Endothelial cell (in vitro differentiated cells): ENCODE results near the gene IFIT1. TPM values are rescaled to one million over a fixed set of nuclear protein-coding genes. Genes with fewer than 3 reads are reported as not detected.
"Not testable (repeated sequence)": the region's sequence is repeated elsewhere in the genome, so short reads cannot be mapped to it uniquely, and the experiment has no call there.

Experiments used
- DNase-seq: peaks from one replicate; pipeline ENCODE4 v3.0.0; 2021; ENCODE audit warnings: low spot score
- H3K27ac Mint-ChIP-seq: one replicate; pipeline ENCODE4 v1.8.0; 2021; ENCODE audit warnings: mixed read lengths, inconsistent platforms; ENCODE audit not compliant: unreplicated experiment
- H3K27me3 Mint-ChIP-seq: one replicate; pipeline ENCODE4 v1.8.0; 2021; ENCODE audit warnings: mild to moderate bottlenecking, moderate library complexity, mixed read lengths, inconsistent platforms; ENCODE audit not compliant: unreplicated experiment
- H3K36me3 Mint-ChIP-seq: one replicate; pipeline ENCODE4 v1.8.0; 2021; ENCODE audit warnings: mild to moderate bottlenecking, low read depth, mixed read lengths, inconsistent platforms; ENCODE audit not compliant: unreplicated experiment
- H3K4me1 Mint-ChIP-seq: one replicate; pipeline ENCODE4 v1.8.0; 2021; ENCODE audit warnings: mild to moderate bottlenecking, mixed read lengths, inconsistent platforms; ENCODE audit not compliant: unreplicated experiment
- H3K4me3 Mint-ChIP-seq: one replicate; pipeline ENCODE4 v1.8.0; 2021; ENCODE audit warnings: mild to moderate bottlenecking, mixed read lengths, inconsistent platforms; ENCODE audit not compliant: unreplicated experiment
- H3K9me3 Mint-ChIP-seq: one replicate; pipeline ENCODE4 v1.8.0; 2021; ENCODE audit warnings: mixed read lengths, inconsistent platforms; ENCODE audit not compliant: unreplicated experiment
- total RNA-seq: library from RNA; stranded (reverse); fragmentation: NEBNext Ultra II Directional; extraction: Animal tissue kit (Norgen Biotek cat#: 25700); gene quantifications from one replicate; pipeline ENCODE4 v1.2.1, GENCODE V29; 2021; ENCODE audit not compliant: unreplicated experiment
- TF ChIP-seq, protein P1 (sequence below): fragments of 200-600 bp; sonication (generic); IDR thresholded peaks from one replicate; pipeline ENCODE4 v1.5.0; 2021; ENCODE audit warnings: antibody characterized with exemption; ENCODE audit not compliant: unreplicated experiment

Gene IFIT1
- total RNA-seq, 1 donor from 2014 or later: 2.0 TPM

- Mint-ChIP-seq H3K36me3 (no peaks in the 10 kb centered on the region), H3K4me3 (no peak overlapping the region), H3K4me1 (peaks cover 11% of the 10 kb centered on the region), H3K27ac (no peak overlapping the region), H3K9me3 (no peaks in the 10 kb centered on the region), H3K27me3 (no peaks in the 10 kb centered on the region)
- no peak for DNase-seq
- TF ChIP-seq, protein P1, sequence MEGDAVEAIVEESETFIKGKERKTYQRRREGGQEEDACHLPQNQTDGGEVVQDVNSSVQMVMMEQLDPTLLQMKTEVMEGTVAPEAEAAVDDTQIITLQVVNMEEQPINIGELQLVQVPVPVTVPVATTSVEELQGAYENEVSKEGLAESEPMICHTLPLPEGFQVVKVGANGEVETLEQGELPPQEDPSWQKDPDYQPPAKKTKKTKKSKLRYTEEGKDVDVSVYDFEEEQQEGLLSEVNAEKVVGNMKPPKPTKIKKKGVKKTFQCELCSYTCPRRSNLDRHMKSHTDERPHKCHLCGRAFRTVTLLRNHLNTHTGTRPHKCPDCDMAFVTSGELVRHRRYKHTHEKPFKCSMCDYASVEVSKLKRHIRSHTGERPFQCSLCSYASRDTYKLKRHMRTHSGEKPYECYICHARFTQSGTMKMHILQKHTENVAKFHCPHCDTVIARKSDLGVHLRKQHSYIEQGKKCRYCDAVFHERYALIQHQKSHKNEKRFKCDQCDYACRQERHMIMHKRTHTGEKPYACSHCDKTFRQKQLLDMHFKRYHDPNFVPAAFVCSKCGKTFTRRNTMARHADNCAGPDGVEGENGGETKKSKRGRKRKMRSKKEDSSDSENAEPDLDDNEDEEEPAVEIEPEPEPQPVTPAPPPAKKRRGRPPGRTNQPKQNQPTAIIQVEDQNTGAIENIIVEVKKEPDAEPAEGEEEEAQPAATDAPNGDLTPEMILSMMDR: no peak
These were observed 9.7 kb upstream of the IFIT1 start for GRCh38 chr10:89382757-89383156.

DNA sequence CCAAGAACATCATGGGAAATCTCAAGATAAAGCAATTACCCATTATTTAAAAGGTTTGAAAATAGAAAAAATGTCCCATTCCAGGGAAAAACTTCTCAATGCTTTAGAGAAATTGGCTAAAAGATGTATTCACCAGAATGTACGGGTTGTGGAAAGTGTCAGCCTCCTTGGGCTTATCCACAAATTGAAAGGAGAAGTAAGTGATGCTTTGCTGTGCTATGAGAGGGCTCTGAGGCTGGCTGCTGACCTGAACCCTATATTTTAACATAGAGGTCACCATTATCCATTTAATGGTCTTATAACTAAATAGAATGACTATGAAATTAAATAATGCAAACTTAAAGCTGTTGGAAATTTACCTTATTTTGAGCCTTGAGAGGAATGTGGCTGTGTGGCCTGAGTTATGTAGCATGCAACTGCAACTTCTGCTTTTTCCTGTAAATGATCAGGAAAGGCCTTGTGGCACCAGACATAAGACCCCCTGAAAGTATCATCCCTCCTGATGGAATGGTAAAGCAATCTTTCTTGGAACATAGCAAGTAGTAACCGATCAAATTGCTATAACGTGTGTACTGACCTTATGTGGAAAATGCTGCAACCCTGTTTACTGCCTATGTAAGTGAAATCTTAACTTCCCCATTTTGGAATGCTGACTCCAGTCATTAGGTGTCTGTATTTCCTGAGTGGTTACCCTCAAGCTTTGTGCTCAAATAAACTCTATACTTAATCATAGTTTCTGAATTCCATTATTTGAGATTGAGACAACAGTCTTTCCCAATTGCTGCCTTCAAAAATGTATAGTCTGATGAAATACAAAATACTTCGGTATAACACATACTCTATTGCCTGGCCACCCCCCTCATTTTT is 7.7 kb upstream of the IFIT1 start:
- no peak for DNase-seq
- H3K9me3 Mint-ChIP-seq: no peaks in the 10 kb centered on the region
- peaks cover 5% of the 10 kb centered on the region for H3K4me1 Mint-ChIP-seq
- H3K27ac Mint-ChIP-seq: no peak overlapping the region
- no peaks in the 10 kb centered on the region for H3K36me3 Mint-ChIP-seq
- H3K4me3 Mint-ChIP-seq: no peak overlapping the region
- peaks cover 2% of the 10 kb centered on the region for H3K27me3 Mint-ChIP-seq
- TF ChIP-seq, protein P1: no peak

DNA sequence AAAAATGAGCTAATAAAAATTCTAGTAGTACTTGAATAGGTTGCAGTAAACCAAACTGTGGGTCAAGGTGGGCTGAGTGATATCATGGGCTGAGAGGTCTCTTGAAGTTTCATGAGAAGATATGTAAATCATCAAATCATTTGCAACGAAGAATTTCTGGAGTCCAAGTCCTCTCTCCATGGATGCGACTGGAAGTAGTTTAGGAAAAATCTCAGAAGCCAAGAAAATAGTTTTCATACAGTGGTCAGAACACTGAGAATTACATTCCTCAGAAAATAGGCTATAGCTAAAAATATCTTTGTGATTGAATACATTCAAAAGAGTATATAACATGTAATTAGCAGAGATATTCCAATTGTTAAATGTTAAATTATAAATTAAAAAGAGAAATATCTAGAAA is 3.6 kb upstream of the IFIT1 start:
- peaks cover 8% of the 10 kb centered on the region for H3K4me1 Mint-ChIP-seq
- peaks cover 2% of the 10 kb centered on the region for H3K27me3 Mint-ChIP-seq
- TF ChIP-seq, protein P1: no peak
- H3K36me3 Mint-ChIP-seq: no peaks in the 10 kb centered on the region
- no peak overlapping the region for H3K4me3 Mint-ChIP-seq
- no peaks in the 10 kb centered on the region for H3K9me3 Mint-ChIP-seq
- H3K27ac Mint-ChIP-seq: no peak overlapping the region
- no peak for DNase-seq

DNA sequence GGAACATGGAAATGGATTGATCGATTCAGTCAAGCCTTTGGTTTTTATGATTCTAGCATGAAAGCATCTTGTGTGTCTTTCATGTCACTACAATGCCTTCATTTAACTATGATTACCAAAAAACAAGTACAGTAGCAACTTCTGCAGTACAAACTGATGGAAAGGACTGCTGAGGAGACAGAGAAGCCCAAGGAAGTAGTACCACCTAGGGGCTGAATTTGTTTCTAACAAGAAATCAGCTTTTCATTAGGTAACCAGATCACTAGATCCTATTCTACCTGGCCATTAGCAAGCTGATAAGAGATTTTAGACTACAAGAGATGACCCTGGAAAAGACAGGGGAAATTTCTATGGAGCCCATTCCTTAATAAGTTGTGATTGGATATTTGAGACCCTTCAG is 3.2 kb upstream of the IFIT1 start:
- no peaks in the 10 kb centered on the region for H3K36me3 Mint-ChIP-seq
- H3K4me3 Mint-ChIP-seq: no peak overlapping the region
- H3K4me1 Mint-ChIP-seq: peaks cover 8% of the 10 kb centered on the region
- H3K27me3 Mint-ChIP-seq: peaks cover 2% of the 10 kb centered on the region
- TF ChIP-seq, protein P1: no peak
- no peaks in the 10 kb centered on the region for H3K9me3 Mint-ChIP-seq
- no peak overlapping the region for H3K27ac Mint-ChIP-seq
- DNase-seq: no peak

- Mint-ChIP-seq H3K27ac (no peak overlapping the region), H3K36me3 (no peaks in the 10 kb centered on the region), H3K9me3 (no peaks in the 10 kb centered on the region), H3K4me3 (no peak overlapping the region), H3K4me1 (peaks cover 3% of the 10 kb centered on the region), H3K27me3 (peaks cover 2% of the 10 kb centered on the region)
- no peak for DNase-seq
- TF ChIP-seq, protein P1: no peak
These were observed 1.8 kb upstream of the IFIT1 start for GRCh38 chr10:89390476-89391225.

- H3K36me3 Mint-ChIP-seq, H3K27ac Mint-ChIP-seq, H3K9me3 Mint-ChIP-seq, DNase-seq, H3K27me3 Mint-ChIP-seq, H3K4me3 Mint-ChIP-seq, H3K4me1 Mint-ChIP-seq: not testable (repeated sequence)
These were observed 1.2 kb upstream of the IFIT1 start for GRCh38 chr10:89391226-89391576.
